Endothelial cell of umbilical vein (primary cell): ENCODE results near the gene SPOP. TPM values are rescaled to one million over a fixed set of nuclear protein-coding genes. Genes with fewer than 3 reads are reported as not detected.
"Not testable (repeated sequence)": the region's sequence is repeated elsewhere in the genome, so short reads cannot be mapped to it uniquely, and the experiment has no call there.

Experiments used
- BruUV-seq: library from RNA; stranded (reverse); fragments of 400-500 nt; replicated peaks from 2 replicates; lab custom pipeline; 2021; lab: Mats Ljungman, UMichigan
- CTCF ChIA-PET: fragments of 300-600, 350-600 bp; sonication (Branson Sonifier 250); formaldehyde crosslinking; loops from one replicate; lab custom pipeline; 2021; ENCODE audit warnings: antibody characterized with exemption, inconsistent platforms; lab: Charles Lee
- POLR2A ChIA-PET: fragments of 300-600, 350-600 bp; sonication (Branson Sonifier 250); formaldehyde crosslinking; loops from one replicate; lab custom pipeline; 2021; ENCODE audit warnings: antibody characterized with exemption, inconsistent platforms; lab: Charles Lee
- DNase-seq: peaks from one replicate; pipeline ENCODE4 v3.0.0-alpha.2; 2011; ENCODE audit warnings: low read depth, low spot score
- FAIRE-seq: peaks from 2 replicates; lab custom pipeline; 2011; peaks lifted over from hg19 to GRCh38; lab: Jason Lieb, UNC
- H2AFZ ChIP-seq: 2 replicates; pipeline ENCODE4 v1.6.0; 2012; ENCODE audit warnings: low read depth, low read length, control low read depth, inconsistent platforms
- H3K27ac ChIP-seq: 2 replicates; pipeline ENCODE4 v1.5.1; 2011; ENCODE audit warnings: low read depth, mild to moderate bottlenecking, control low read depth, low read length, moderate library complexity; ENCODE audit not compliant: insufficient read depth
- H3K27me3 ChIP-seq, 2 experiments: 2 replicates each; pipeline versions ENCODE4 v1.6.0 to v1.6.1; 2011; ENCODE audit warnings: low read length in 2 of 2, mixed read lengths in 1 of 2; ENCODE audit not compliant: control insufficient read depth in 2 of 2, insufficient read depth in 2 of 2
- H3K36me3 ChIP-seq, 2 experiments: 2 replicates in 1 of 2; 3 replicates in 1 of 2; pipeline ENCODE4 v1.5.1; 2011; ENCODE audit warnings: low read length in 2 of 2, mild to moderate bottlenecking in 1 of 2, moderate library complexity in 1 of 2; ENCODE audit not compliant: control insufficient read depth in 2 of 2, insufficient read depth in 2 of 2; ENCODE audit errors: extremely low read depth in 1 of 2
- H3K4me1 ChIP-seq: 3 replicates; pipeline ENCODE4 v1.5.1; 2011; ENCODE audit warnings: mild to moderate bottlenecking, low read length; ENCODE audit not compliant: control insufficient read depth, insufficient read depth; ENCODE audit errors: extremely low read depth
- H3K4me2 ChIP-seq: 2 replicates; pipeline ENCODE4 v1.6.1; 2011; ENCODE audit warnings: low read length, control low read depth, mixed read lengths; ENCODE audit not compliant: insufficient read depth
- H3K4me3 ChIP-seq, 3 experiments: fragments of 200-600 bp in 1 of 3; sonication (generic), shearing (Covaris generic) in 1 of 3; replicated peaks in 1 of 3; 2 replicates each; pipeline ENCODE4 v1.5.1; 2011 to 2016; ENCODE audit warnings: control low read depth in 3 of 3, low read length in 3 of 3, mild to moderate bottlenecking in 2 of 3, inconsistent platforms in 1 of 3, low read depth in 1 of 3, moderate library complexity in 1 of 3; ENCODE audit not compliant: insufficient read depth in 1 of 3
- H3K79me2 ChIP-seq: 2 replicates; pipeline ENCODE4 v1.6.0; 2012; ENCODE audit warnings: low read length, inconsistent platforms; ENCODE audit not compliant: control insufficient read depth, insufficient read depth
- H3K9ac ChIP-seq: replicated peaks from 2 replicates; pipeline ENCODE3; 2011; ENCODE audit warnings: low read length, control low read depth; ENCODE audit not compliant: insufficient read depth; ENCODE audit errors: extremely low read depth
- H3K9me1 ChIP-seq: replicated peaks from 3 replicates; pipeline ENCODE4 v1.6.0; 2011; ENCODE audit warnings: mild to moderate bottlenecking, low read length; ENCODE audit not compliant: control insufficient read depth, insufficient read depth; ENCODE audit errors: extremely low read depth
- H3K9me3 ChIP-seq: replicated peaks from 2 replicates; pipeline ENCODE4 v1.5.1; 2012; ENCODE audit warnings: low read length, inconsistent platforms; ENCODE audit not compliant: control insufficient read depth, insufficient read depth
- H4K20me1 ChIP-seq: replicated peaks from 2 replicates; pipeline ENCODE3; 2011; ENCODE audit warnings: mild to moderate bottlenecking, low read length; ENCODE audit not compliant: control insufficient read depth, insufficient read depth; ENCODE audit errors: extremely low read depth
- FOS ChIP-seq: IDR thresholded peaks from 2 replicates; pipeline ENCODE4 v1.6.1; 2011; ENCODE audit warnings: mild to moderate bottlenecking, low read length, moderate library complexity, borderline replicate concordance; ENCODE audit not compliant: insufficient read depth
- GATA2 ChIP-seq: IDR thresholded peaks from 2 replicates; pipeline ENCODE4 v1.7.0; 2011; ENCODE audit warnings: low read depth, mild to moderate bottlenecking, moderate library complexity, mixed read lengths, low read length; ENCODE audit not compliant: insufficient read length, insufficient read depth
- dilution Hi-C: fragments of 300-500 bp; cut with MboI; formaldehyde crosslinking; loops from one replicate; pipeline ENCODE4 v1.15.0; 2019; ENCODE audit warnings: low sequenced_read_pairs; ENCODE audit not compliant: extremely low pct_ligation_motif_present
- intact Hi-C: fragments of 100-400 bp; cut with micrococcal nuclease; formaldehyde crosslinking; loops from one replicate; pipeline ENCODE4 v1.10.0; 2022
- polyA plus RNA-seq, 4 experiments: library from polyadenylated mRNA; depleted of rRNA in 3 of 4; stranded (reverse) in 3 of 4; unstranded in 1 of 4; fragments of >200 nt; gene quantifications; 2 replicates each; pipeline versions ENCODE4 v1.2.1 to v1.2.3, GENCODE V29; 2011 to 2012; ENCODE audit warnings: missing spikeins in 1 of 4
- total RNA-seq: library from RNA; stranded (reverse); gene quantifications from 2 replicates; pipeline ENCODE4 v1.2.3, GENCODE V29; 2021

Gene SPOP
- total and polyA plus RNA-seq, 2 donors (not counting 3 experiments of a cell fraction or from before 2014, with no cell fraction given) = 46.9 to 61.0 TPM

DNA sequence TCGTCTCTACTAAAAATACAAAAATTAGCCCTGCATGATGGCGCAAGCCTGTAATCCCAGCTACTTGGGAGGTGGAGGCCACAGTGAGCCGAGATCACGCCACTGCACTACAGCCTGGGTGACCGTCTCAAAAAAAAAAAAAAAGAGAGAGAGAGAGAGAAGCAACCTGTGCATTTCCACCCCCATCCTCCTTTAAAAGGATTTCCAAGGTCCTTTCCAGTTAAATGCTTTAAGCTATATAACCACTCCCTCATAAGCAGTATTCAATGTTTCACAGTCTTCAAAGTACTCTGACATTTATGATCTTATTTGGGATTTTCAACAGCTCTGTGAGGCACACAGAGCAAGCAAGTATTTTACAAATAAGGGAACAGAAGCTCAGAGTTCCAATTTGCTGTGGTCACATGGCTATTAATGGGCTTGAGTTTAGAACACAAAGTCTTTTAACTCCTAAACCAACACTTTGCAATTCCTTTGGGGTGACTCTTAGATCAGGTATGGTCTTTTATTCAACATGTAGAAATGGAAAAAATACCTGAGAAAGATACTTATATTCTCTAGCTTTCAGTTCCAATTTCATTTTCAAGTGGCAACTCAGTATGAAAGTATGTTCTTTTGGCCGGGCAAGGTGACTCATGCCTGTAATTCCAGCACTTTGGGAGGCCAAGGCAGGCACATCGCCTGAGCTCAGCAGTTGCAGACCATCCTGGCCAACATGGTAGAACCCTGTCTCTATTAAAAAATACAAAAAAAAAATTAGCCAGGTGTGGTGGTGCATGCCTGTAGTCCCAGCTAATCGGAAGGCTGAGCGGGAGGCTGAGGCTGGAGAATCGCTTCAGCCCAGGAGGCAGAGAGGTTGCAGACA, 31.3 kb downstream of the SPOP start:
- intact Hi-C loops (no loop called here), dilution Hi-C loops (no loop called here)
- H3K4me3 ChIP-seq = no peak overlapping the region
- CTCF ChIA-PET = interaction anchor here (0.7 to 1.8 kb wide), 19 partner anchors 9 to 205 kb away, joined by 3 to 9 read pairs (median 4); partner anchors contain the start of genes FAM117A, NXPH3 and SPOP
- H2AFZ ChIP-seq = no peak overlapping the region
- peaks cover 44% of the 10 kb centered on the region for H3K79me2 ChIP-seq
- peak overlapping the region; percentile 5 for H3K4me2 ChIP-seq
- TF ChIP-seq GATA2 = no peak
- peak; percentile 50 for TF ChIP-seq FOS
- FAIRE-seq = peak; percentile 77
- no peaks in the 10 kb centered on the region for H3K9me1 ChIP-seq
- no peak overlapping the region for H3K27ac ChIP-seq
- H3K9me3 ChIP-seq = no peaks in the 10 kb centered on the region
- POLR2A ChIA-PET = interaction anchor here (0.6 to 1.2 kb wide), 2 partner anchors 10 to 31 kb away, joined by 3 read pairs; no protein-coding TSS in a partner anchor
- H4K20me1 ChIP-seq = no peaks in the 10 kb centered on the region
- no peaks in the 10 kb centered on the region for H3K36me3 ChIP-seq
- H3K4me1 ChIP-seq = peaks cover 10% of the 10 kb centered on the region
- peak; percentile 38 for DNase-seq
- no TSS peak for BruUV-seq
- H3K27me3 ChIP-seq = no peaks in the 10 kb centered on the region
- H3K9ac ChIP-seq = no peak overlapping the region

DNA sequence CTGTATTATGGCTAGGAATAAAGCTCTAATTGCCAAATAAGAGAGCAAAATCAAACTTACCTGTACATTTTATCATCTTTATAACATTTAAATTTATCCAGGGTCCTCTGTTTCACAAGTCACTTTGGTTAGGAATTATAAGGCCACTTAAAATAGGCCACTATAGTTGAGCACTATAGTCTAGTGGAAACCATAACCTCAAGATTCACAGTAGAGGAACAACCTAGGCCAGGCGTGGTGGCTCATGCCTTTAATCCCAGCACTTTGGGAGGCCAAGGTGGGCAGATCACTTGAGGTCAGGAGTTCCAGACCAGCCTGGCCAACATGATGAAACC, 31.9 kb downstream of the SPOP start:
- H3K4me3 ChIP-seq, H3K27me3 ChIP-seq, H2AFZ ChIP-seq, H3K9me3 ChIP-seq, H3K9me1 ChIP-seq, H3K36me3 ChIP-seq, H3K9ac ChIP-seq, dilution Hi-C loops, H3K27ac ChIP-seq, H4K20me1 ChIP-seq, DNase-seq, BruUV-seq, H3K4me2 ChIP-seq, intact Hi-C loops, FAIRE-seq: not testable (repeated sequence)
- Histone ChIP-seq H3K79me2 (peaks cover 39% of the 10 kb centered on the region), H3K4me1 (peaks cover 10% of the 10 kb centered on the region)
- ChIA-PET POLR2A (interaction anchor here (0.6 to 1.2 kb wide), 2 partner anchors 9 to 31 kb away, joined by 3 read pairs; no protein-coding TSS in a partner anchor), CTCF (interaction anchor here (0.8 to 1.8 kb wide), 13 partner anchors 8 to 89 kb away, joined by 3 to 9 read pairs (median 5); partner anchors contain the start of genes NXPH3 and SPOP)
